ENCODE measurements around the gene SLC7A6OS.

The SLC7A6OS gene

GRCh38 chr16:68270353-68270752 lies 40.4 kb downstream of the SLC7A6OS start:
- CTCF ChIA-PET, result interaction anchor here (0.6 to 1.3 kb wide), 2 partner anchors 40 to 58 kb away, joined by 3 read pairs; partner anchors contain the start of genes PRMT7 and SLC7A6OS

DNA sequence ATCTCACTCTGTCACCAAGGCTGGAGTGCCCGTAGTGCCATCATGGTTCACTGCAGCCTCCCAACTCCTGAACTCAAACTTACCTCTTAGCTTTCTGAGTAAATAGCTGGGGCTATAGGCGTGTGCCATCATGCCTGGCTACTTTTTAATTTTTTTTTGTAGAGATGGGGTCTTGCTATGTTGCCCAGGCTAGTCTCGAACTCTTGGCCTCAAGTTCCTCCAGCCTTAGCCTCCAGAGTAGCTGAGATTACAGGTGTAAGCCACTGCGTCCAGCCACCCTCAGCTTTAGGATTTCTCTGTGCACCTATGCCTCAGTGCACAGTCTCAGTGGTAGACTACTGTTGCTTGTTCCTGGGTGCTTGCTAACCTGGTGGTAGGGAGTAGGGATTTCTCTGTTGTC lies 41.0 kb downstream of the SLC7A6OS start:
- Histone ChIP-seq H3K27ac (ENCODE audit: extremely low read depth, low read depth, low read length) (no peak overlapping the region), H3K36me3 (ENCODE audit: control insufficient read depth in 2 of 2, insufficient read depth in 1 of 2, low read length in 2 of 2) (peaks cover 0 to 31% of the 10 kb centered on the region in 2 experiments; a peak in 2 of 3 replicates), H3K4me3 (ENCODE audit: low read depth, low read length) (no peak overlapping the region), H3K4me1 (ENCODE audit: control insufficient read depth, insufficient read depth, low read length) (peaks cover 17% of the 10 kb centered on the region), H3K9me3 (ENCODE audit: control insufficient read depth, insufficient read depth, low read depth, low read length) (no peaks in the 10 kb centered on the region)
- TF ChIP-seq ZBTB20 (tag by site-specific recombination; IDR thresholded peaks at IDR 0.05) (0 out of 2 replicates have a peak, but pooled peaks have one; percentile 28), ZNF121 (tag by site-specific recombination; IDR thresholded peaks at IDR 0.05) (peak; percentile 94), ZFP69B (tag by site-specific recombination; IDR thresholded peaks at IDR 0.05) (no peak)
- TF ChIP-seq, protein P1, sequence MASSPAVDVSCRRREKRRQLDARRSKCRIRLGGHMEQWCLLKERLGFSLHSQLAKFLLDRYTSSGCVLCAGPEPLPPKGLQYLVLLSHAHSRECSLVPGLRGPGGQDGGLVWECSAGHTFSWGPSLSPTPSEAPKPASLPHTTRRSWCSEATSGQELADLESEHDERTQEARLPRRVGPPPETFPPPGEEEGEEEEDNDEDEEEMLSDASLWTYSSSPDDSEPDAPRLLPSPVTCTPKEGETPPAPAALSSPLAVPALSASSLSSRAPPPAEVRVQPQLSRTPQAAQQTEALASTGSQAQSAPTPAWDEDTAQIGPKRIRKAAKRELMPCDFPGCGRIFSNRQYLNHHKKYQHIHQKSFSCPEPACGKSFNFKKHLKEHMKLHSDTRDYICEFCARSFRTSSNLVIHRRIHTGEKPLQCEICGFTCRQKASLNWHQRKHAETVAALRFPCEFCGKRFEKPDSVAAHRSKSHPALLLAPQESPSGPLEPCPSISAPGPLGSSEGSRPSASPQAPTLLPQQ (tag by site-specific recombination; IDR thresholded peaks at IDR 0.05), result no peak
- POLR2A ChIA-PET, result no interaction called here
- CTCF ChIA-PET, result no interaction called here

More at GRCh38 chr16:68270353-68270752, 40.4 kb downstream of the SLC7A6OS start:
- TF ChIP-seq GFI1B (tag by site-specific recombination; IDR thresholded peaks at IDR 0.05), result no peak
- TF ChIP-seq ZNF266 (tag by site-specific recombination; IDR thresholded peaks at IDR 0.05; ENCODE audit: low read depth), result no peak
- TF ChIP-seq ZNF785 (tag by site-specific recombination; IDR thresholded peaks at IDR 0.05), result no peak
- no peak for TF ChIP-seq ZFP41 (tag by site-specific recombination; IDR thresholded peaks at IDR 0.05; ENCODE audit: borderline replicate concordance)
- TF ChIP-seq IKZF3 (tag by site-specific recombination; IDR thresholded peaks at IDR 0.05), result no peak
- TF ChIP-seq, protein P2, sequence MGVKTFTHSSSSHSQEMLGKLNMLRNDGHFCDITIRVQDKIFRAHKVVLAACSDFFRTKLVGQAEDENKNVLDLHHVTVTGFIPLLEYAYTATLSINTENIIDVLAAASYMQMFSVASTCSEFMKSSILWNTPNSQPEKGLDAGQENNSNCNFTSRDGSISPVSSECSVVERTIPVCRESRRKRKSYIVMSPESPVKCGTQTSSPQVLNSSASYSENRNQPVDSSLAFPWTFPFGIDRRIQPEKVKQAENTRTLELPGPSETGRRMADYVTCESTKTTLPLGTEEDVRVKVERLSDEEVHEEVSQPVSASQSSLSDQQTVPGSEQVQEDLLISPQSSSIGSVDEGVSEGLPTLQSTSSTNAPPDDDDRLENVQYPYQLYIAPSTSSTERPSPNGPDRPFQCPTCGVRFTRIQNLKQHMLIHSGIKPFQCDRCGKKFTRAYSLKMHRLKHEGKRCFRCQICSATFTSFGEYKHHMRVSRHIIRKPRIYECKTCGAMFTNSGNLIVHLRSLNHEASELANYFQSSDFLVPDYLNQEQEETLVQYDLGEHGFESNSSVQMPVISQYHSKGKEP (tag by site-specific recombination; IDR thresholded peaks at IDR 0.05), result no peak
- TF ChIP-seq MEIS1 (CRISPR knock-in tag; IDR thresholded peaks at IDR 0.05; ENCODE audit: borderline replicate concordance), result no peak
- TF ChIP-seq KLF8 (tag by site-specific recombination; IDR thresholded peaks at IDR 0.05), result no peak
- no peak for TF ChIP-seq ZNF133 (tag by site-specific recombination; IDR thresholded peaks at IDR 0.05)
- TF ChIP-seq ZNF169 (tag by site-specific recombination; IDR thresholded peaks at IDR 0.05), result no peak
- no peak for TF ChIP-seq ZBTB7A (tag by site-specific recombination; IDR thresholded peaks at IDR 0.05; ENCODE audit: low read depth)
- no peak for TF ChIP-seq ZNF558 (tag by site-specific recombination; IDR thresholded peaks at IDR 0.05)
- no peak for TF ChIP-seq ZNF394 (tag by site-specific recombination; IDR thresholded peaks at IDR 0.05; ENCODE audit: borderline replicate concordance)
- TF ChIP-seq ZNF350 (tag by site-specific recombination; IDR thresholded peaks at IDR 0.05), result no peak
- TF ChIP-seq ZNF202 (tag by site-specific recombination; IDR thresholded peaks at IDR 0.05; ENCODE audit: borderline replicate concordance), result no peak
- TF ChIP-seq, protein P3, sequence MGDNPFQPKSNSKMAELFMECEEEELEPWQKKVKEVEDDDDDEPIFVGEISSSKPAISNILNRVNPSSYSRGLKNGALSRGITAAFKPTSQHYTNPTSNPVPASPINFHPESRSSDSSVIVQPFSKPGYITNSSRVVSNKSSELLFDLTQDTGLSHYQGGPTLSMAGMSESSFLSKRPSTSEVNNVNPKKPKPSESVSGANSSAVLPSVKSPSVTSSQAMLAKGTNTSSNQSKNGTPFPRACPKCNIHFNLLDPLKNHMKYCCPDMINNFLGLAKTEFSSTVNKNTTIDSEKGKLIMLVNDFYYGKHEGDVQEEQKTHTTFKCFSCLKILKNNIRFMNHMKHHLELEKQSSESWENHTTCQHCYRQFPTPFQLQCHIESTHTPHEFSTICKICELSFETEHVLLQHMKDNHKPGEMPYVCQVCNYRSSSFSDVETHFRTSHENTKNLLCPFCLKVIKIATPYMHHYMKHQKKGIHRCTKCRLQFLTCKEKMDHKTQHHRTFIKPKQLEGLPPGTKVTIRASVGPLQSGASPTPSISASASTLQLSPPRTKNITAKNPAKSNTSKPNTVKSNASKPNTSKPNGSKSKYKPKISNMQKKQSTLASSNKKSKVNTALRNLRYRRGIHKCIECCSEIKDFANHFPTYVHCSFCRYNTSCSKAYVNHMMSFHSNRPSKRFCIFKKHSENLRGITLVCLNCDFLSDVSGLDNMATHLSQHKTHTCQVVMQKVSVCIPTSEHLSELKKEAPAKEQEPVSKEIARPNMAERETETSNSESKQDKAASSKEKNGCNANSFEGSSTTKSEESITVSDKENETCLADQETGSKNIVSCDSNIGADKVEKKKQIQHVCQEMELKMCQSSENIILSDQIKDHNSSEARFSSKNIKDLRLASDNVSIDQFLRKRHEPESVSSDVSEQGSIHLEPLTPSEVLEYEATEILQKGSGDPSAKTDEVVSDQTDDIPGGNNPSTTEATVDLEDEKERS (tag by site-specific recombination; IDR thresholded peaks at IDR 0.05), result no peak
- H3K27ac ChIP-seq (ENCODE audit: extremely low read depth, low read depth, low read length), result no peak overlapping the region
- H3K4me1 ChIP-seq (ENCODE audit: control insufficient read depth, insufficient read depth, low read length), result peaks cover 17% of the 10 kb centered on the region
- peaks cover 0 to 34% of the 10 kb centered on the region in 2 experiments; a peak in 2 of 3 replicates for H3K36me3 ChIP-seq (ENCODE audit: control insufficient read depth in 2 of 2, insufficient read depth in 1 of 2, low read length in 2 of 2)
- POLR2A ChIA-PET, result no interaction called here
- no peak overlapping the region for H3K4me3 ChIP-seq (ENCODE audit: low read depth, low read length)
- H3K9me3 ChIP-seq (ENCODE audit: control insufficient read depth, insufficient read depth, low read depth, low read length), result no peaks in the 10 kb centered on the region

Data from HEK293 (cell line).